GM12878 (cell line): ENCODE results near the gene PPIL6. TPM values are rescaled to one million over a fixed set of nuclear protein-coding genes. Genes with fewer than 3 reads are reported as not detected.

ENCODE experiments used
- ATAC-seq: fragments of 200-7000 bp; cut with Tn5 transposase; 3 replicates; pipeline ENCODE4 v1.9.1; 2020; ENCODE audit warnings: mild to moderate bottlenecking, moderate library complexity
- BruUV-seq: library from RNA; stranded (reverse); fragments of 400-500 nt; replicated peaks from 2 replicates; lab custom pipeline; 2021; lab: Mats Ljungman, UMichigan
- CTCF ChIA-PET: fragments of 300-600 bp; sonication (Branson Sonifier 250); formaldehyde crosslinking; extraction: SDS; loops from one replicate; lab custom pipeline; 2021; ENCODE audit warnings: inconsistent platforms; lab: Yijun Ruan, JAX
- POLR2A ChIA-PET: fragments of 350-600 bp; formaldehyde crosslinking; extraction: SDS; loops from one replicate; lab custom pipeline; 2021; ENCODE audit warnings: inconsistent platforms; lab: Charles Lee
- RAD21 ChIA-PET: fragments of 300-600 bp; sonication (Branson Sonifier 250); formaldehyde crosslinking; loops from one replicate; lab custom pipeline; 2023; ENCODE audit warnings: antibody characterized with exemption; ENCODE audit not compliant: unreplicated experiment; lab: Charles Lee
- SMC1A ChIA-PET: fragments of 300-600 bp; sonication (Branson Sonifier 250); formaldehyde crosslinking; loops from one replicate; lab custom pipeline; 2023; ENCODE audit not compliant: unreplicated experiment, uncharacterized antibody; lab: Charles Lee
- DNase-seq: peaks from one replicate; pipeline ENCODE4 v3.0.0-alpha.2; 2011; ENCODE audit warnings: low read depth, low spot score
- FAIRE-seq: peaks from 3 replicates; lab custom pipeline; 2011; peaks lifted over from hg19 to GRCh38; lab: Jason Lieb, UNC
- H2AFZ ChIP-seq: 2 replicates; pipeline ENCODE4 v1.6.0; 2011; ENCODE audit warnings: low read depth, low read length, control low read depth; ENCODE audit not compliant: control insufficient read depth
- H3K27ac ChIP-seq: 2 replicates; pipeline ENCODE4 v1.5.1; 2011; ENCODE audit warnings: control low read depth; ENCODE audit not compliant: control insufficient read depth, insufficient read depth
- H3K27me3 ChIP-seq, 2 experiments: replicated peaks in 1 of 2; 2 replicates each; pipeline versions ENCODE4 v1.6.0 to v1.6.1; 2011; ENCODE audit warnings: low read length in 1 of 2; ENCODE audit not compliant: control insufficient read depth in 2 of 2, insufficient read depth in 2 of 2
- H3K36me3 ChIP-seq, 2 experiments: 2 replicates each; pipeline ENCODE4 v1.5.1; 2011; ENCODE audit warnings: low read length in 1 of 2; ENCODE audit not compliant: control insufficient read depth in 2 of 2, insufficient read depth in 2 of 2
- H3K4me1 ChIP-seq: 2 replicates; pipeline ENCODE4 v1.6.1; 2011; ENCODE audit warnings: mild to moderate bottlenecking, low read length, moderate library complexity, mixed read lengths; ENCODE audit not compliant: control insufficient read depth, insufficient read depth
- H3K4me2 ChIP-seq: 2 replicates; pipeline ENCODE4 v1.6.0; 2011; ENCODE audit warnings: control low read depth; ENCODE audit not compliant: control insufficient read depth, insufficient read depth
- H3K4me3 ChIP-seq: fragments of 200-600 bp; sonication (generic); 2 replicates; pipeline ENCODE4 v1.5.1; 2016
- H3K79me2 ChIP-seq: 2 replicates; pipeline ENCODE4 v1.6.0; 2011; ENCODE audit warnings: low read length; ENCODE audit not compliant: control insufficient read depth, insufficient read depth
- H3K9ac ChIP-seq: 2 replicates; pipeline ENCODE4 v1.8.0; 2011; ENCODE audit warnings: low read length, control low read depth, mixed read lengths; ENCODE audit not compliant: control insufficient read depth, insufficient read depth
- H3K9me3 ChIP-seq: replicated peaks from 3 replicates; pipeline ENCODE4 v1.5.1; 2011; ENCODE audit warnings: mild to moderate bottlenecking, low read length; ENCODE audit not compliant: control insufficient read depth, insufficient read depth
- H4K20me1 ChIP-seq: 2 replicates; pipeline ENCODE4 v1.6.0; 2011; ENCODE audit not compliant: control insufficient read depth, insufficient read depth
- BCL11A ChIP-seq: IDR thresholded peaks from 2 replicates; pipeline ENCODE4 v1.6.1; 2011; ENCODE audit warnings: low read depth, low read length
- BHLHE40 ChIP-seq, 2 experiments: fragments of 450-650 bp in 1 of 2; IDR thresholded peaks; 2 replicates each; pipeline ENCODE4 v1.6.1; 2011 to 2017; ENCODE audit warnings: low read depth in 2 of 2, borderline replicate concordance in 1 of 2, improper control_type of control experiment in 1 of 2, low read length in 1 of 2, mild to moderate bottlenecking in 1 of 2
- CTCF ChIP-seq, 3 experiments: IDR thresholded peaks in 2 of 3; conservative IDR thresholded peaks in 1 of 3; 2 replicates each; pipeline ENCODE4 v1.5.1; 2011; ENCODE audit warnings: low read depth in 3 of 3, low read length in 3 of 3, mild to moderate bottlenecking in 3 of 3, control low read depth in 2 of 3, moderate library complexity in 2 of 3, inconsistent platforms in 1 of 3, mixed read lengths in 1 of 3; ENCODE audit not compliant: control insufficient read depth in 2 of 3, insufficient read depth in 1 of 3; ENCODE audit errors: extremely low read depth in 1 of 3
- JUNB ChIP-seq: IDR thresholded peaks from 2 replicates; pipeline ENCODE4 v1.6.1; 2016; ENCODE audit warnings: antibody characterized with exemption, mild to moderate bottlenecking
- MEF2A ChIP-seq: IDR thresholded peaks from 2 replicates; pipeline ENCODE4 v1.6.1; 2011; ENCODE audit warnings: low read depth, mild to moderate bottlenecking, low read length, moderate library complexity; ENCODE audit not compliant: insufficient read depth
- MTA3 ChIP-seq: IDR thresholded peaks from 2 replicates; pipeline ENCODE4 v1.6.1; 2012; ENCODE audit warnings: low read length, inconsistent platforms, borderline replicate concordance
- MYC ChIP-seq: IDR thresholded peaks from 2 replicates; pipeline ENCODE4 v1.6.1; 2011; ENCODE audit warnings: mild to moderate bottlenecking, low read length, moderate library complexity, inconsistent platforms; ENCODE audit not compliant: insufficient read depth, insufficient replicate concordance, insufficient read length, severe bottlenecking
- NKRF ChIP-seq: fragments of 450-650 bp; conservative IDR thresholded peaks from 2 replicates; pipeline ENCODE4 v1.6.1; 2017; ENCODE audit warnings: mild to moderate bottlenecking, moderate library complexity
- NR2C1 ChIP-seq: fragments of 450-650 bp; IDR thresholded peaks from 2 replicates; pipeline ENCODE4 v1.6.1; 2017; ENCODE audit warnings: antibody characterized with exemption, mild to moderate bottlenecking, moderate library complexity
- PML ChIP-seq: IDR thresholded peaks from 2 replicates; pipeline ENCODE4 v1.6.1; 2012; ENCODE audit warnings: low read length, inconsistent platforms
- SREBF2 ChIP-seq: IDR thresholded peaks from 2 replicates; pipeline ENCODE4 v1.6.1; 2012; ENCODE audit warnings: mild to moderate bottlenecking, low read length
- USF2 ChIP-seq: IDR thresholded peaks from 2 replicates; pipeline ENCODE4 v1.6.1; 2011; ENCODE audit warnings: low read depth, low read length, improper control_type of control experiment, borderline replicate concordance
- ZBED1 ChIP-seq: IDR thresholded peaks from 2 replicates; pipeline ENCODE4 v1.6.1; 2016; ENCODE audit warnings: borderline replicate concordance
- WGBS: methylation state at CpG from one replicate; pipeline ENCODE4 v1.1.6; 2016; ENCODE audit warnings: low lambda C conversion rate; ENCODE audit not compliant: insufficient replicate concordance, insufficient coverage; ENCODE audit errors: missing lambda C conversion rate; 5-methylcytosine and 5-hydroxymethylcytosine counted together
- in situ Hi-C: fragments of 300-500 bp; cut with MboI; formaldehyde crosslinking; loops from 9 replicates; pipeline ENCODE4 v1.14.3; 2018; ENCODE audit warnings: mixed read lengths
- intact Hi-C: fragments of 100-400 bp; cut with micrococcal nuclease; formaldehyde crosslinking; loops from one replicate; pipeline ENCODE4 v1.14.2; 2022; ENCODE audit not compliant: unreplicated experiment
- polyA plus RNA-seq, 11 experiments: library from polyadenylated mRNA; depleted of rRNA in 4 of 11; unstranded in 6 of 11; stranded (reverse) in 5 of 11; fragments of >200 nt; fragmentation: Nextera tagmentation in 4 of 11; fragmentation: Illumina TruSeq in 1 of 11; extraction: Ambion mirVana in 4 of 11; extraction: Trizol in 1 of 11; gene quantifications; 1 replicate in 1 of 11; 2 replicates in 10 of 11; pipeline versions ENCODE4 v1.2.1 to v1.2.3, GENCODE V29; 2011 to 2016; ENCODE audit warnings: inconsistent platforms in 2 of 11, missing spikeins in 2 of 11, low read depth in 1 of 11
- total RNA-seq, 4 experiments: library from RNA; depleted of rRNA in 3 of 4; stranded (reverse); fragments of >200 nt in 3 of 4; fragmentation: Illumina TruSeq in 1 of 4; extraction: Trizol in 1 of 4; gene quantifications; 2 replicates each; pipeline versions ENCODE4 v1.2.1 to v1.2.3, GENCODE V29; 2013 to 2021

Gene PPIL6
- total and polyA plus RNA-seq, 10 of the 15 experiments (the other 5 are each of a cell fraction or from before 2014, with no cell fraction given): 0.01 to 0.26 (median 0.12) TPM; not detected in 5

- in situ Hi-C loops: no loop called here
- TF ChIP-seq MTA3: peak; percentile 62; the same call in 1 of the 2 replicates
- TF ChIP-seq NKRF: 0 out of 2 replicates have a peak, but pooled peaks have one; percentile 22
- TF ChIP-seq USF2: no peak
- peak; percentile 48 for TF ChIP-seq MYC
- no peak for TF ChIP-seq JUNB
- peak; percentile 44 to 78; a peak in 3 of 4 replicates for TF ChIP-seq BHLHE40 (IDR thresholded peaks at IDR 0.05; ENCODE audit: borderline replicate concordance in 1 of 2, low read depth in 2 of 2, low read length in 1 of 2)
- TF ChIP-seq SREBF2: no peak
- peak; percentile 21; the same call in 1 of the 2 replicates for TF ChIP-seq BCL11A
- peak; percentile 39; the same call in 1 of the 2 replicates for TF ChIP-seq ZBED1
- no peak for TF ChIP-seq NR2C1
- 0 out of 6 replicates have a peak, but pooled peaks of 1 of the 3 experiments have one; percentile 9 for TF ChIP-seq CTCF (IDR thresholded peaks at IDR 0.05 in 2 of 3, conservative IDR thresholded peaks at IDR 0.05 in 1 of 3; ENCODE audit: control insufficient read depth in 2 of 3, extremely low read depth in 1 of 3, insufficient read depth in 1 of 3, low read depth in 3 of 3, low read length in 3 of 3)
- 0 out of 2 replicates have a peak, but pooled peaks have one; percentile 55 for TF ChIP-seq PML
- peak; percentile 74; the same call in 1 of the 2 replicates for TF ChIP-seq MEF2A
Observed at GRCh38 chr6:109454496-109455436, 14.3 kb upstream of the PPIL6 start.

More at GRCh38 chr6:109454496-109455436, 14.3 kb upstream of the PPIL6 start:
- Histone ChIP-seq H3K79me2 (peaks cover 48% of the 10 kb centered on the region), H3K9ac (peak overlapping the region; percentile 91), H2AFZ (peak overlapping the region; percentile 60), H3K4me3 (peak overlapping the region; percentile 89), H3K9me3 (no peaks in the 10 kb centered on the region), H3K36me3 (peaks cover 3 to 10% of the 10 kb centered on the region in 2 experiments; a peak in 3 of 4 replicates), H4K20me1 (no peaks in the 10 kb centered on the region), H3K27ac (peak overlapping the region; percentile 98), H3K4me2 (peak overlapping the region; percentile 98), H3K4me1 (peaks cover 55% of the 10 kb centered on the region), H3K27me3 (no peaks in the 10 kb centered on the region)
- intact Hi-C loops: loop anchor here (1.0 to 5.0 kb wide), 3 partner anchors 29 to 357 kb away; partner anchors contain the start of genes CD164, CEP57L1 and ZBTB24
- no TSS peak for BruUV-seq
- RAD21 ChIA-PET: interaction anchor here (0.6 to 10.1 kb wide), 10 partner anchors 10 to 77 kb away, joined by 3 to 97 read pairs (median 4); partner anchors contain the start of genes CD164, PPIL6, SMPD2 and ZBTB24
- FAIRE-seq: peak; percentile 65
- WGBS: under 1% methylated on average over 46 of the region's 48 CpGs
- SMC1A ChIA-PET: interaction anchor here (1.1 to 10.1 kb wide), 6 partner anchors 12 to 72 kb away, joined by 3 to 148 read pairs (median 6); partner anchors contain the start of genes CD164, PPIL6, SMPD2 and ZBTB24
- peak; percentile 48 for DNase-seq
- CTCF ChIA-PET: interaction anchor here (0.7 to 3.9 kb wide), 10 partner anchors 12 to 370 kb away, joined by 3 to 30 read pairs (median 8); partner anchors contain the start of genes CD164, PPIL6 and SMPD2
- POLR2A ChIA-PET: interaction anchor here (0.5 to 13.1 kb wide), 4 partner anchors 12 to 61 kb away, joined by 5 to 132 read pairs (median 40); partner anchors contain the start of genes PPIL6, SMPD2 and ZBTB24
- peak; percentile 57 for ATAC-seq
